ENCODE data around the gene ATP1A4. TPM values are rescaled to one million over a fixed set of nuclear protein-coding genes. Genes with fewer than 3 reads are reported as not detected.
"Not testable (repeated sequence)": the region's sequence is repeated elsewhere in the genome, so short reads cannot be mapped to it uniquely, and the experiment has no call there.

The ATP1A4 gene
- total RNA-seq, 1 donor from 2014 or later = not detected

GRCh38 chr1:160107512-160107911 is 43.9 kb upstream of the ATP1A4 start:
- Mint-ChIP-seq H3K4me3 (ENCODE audit: unreplicated experiment) (no peak overlapping the region), H3K27ac (ENCODE audit: unreplicated experiment) (no peak overlapping the region), H3K9me3 (ENCODE audit: low read depth) (no peaks in the 10 kb centered on the region), H3K27me3 (ENCODE audit: low read depth) (peaks cover 18% of the 10 kb centered on the region), H3K4me1 (ENCODE audit: low read depth) (peaks cover 19% of the 10 kb centered on the region), H3K36me3 (ENCODE audit: low read depth) (no peaks in the 10 kb centered on the region)
- TF ChIP-seq CTCF (IDR thresholded peaks at IDR 0.05) = no peak
- DNase-seq (ENCODE audit: low spot score) = no peak

GRCh38 chr1:160108888-160109662 is 42.3 kb upstream of the ATP1A4 start:
- Mint-ChIP-seq H3K27ac (ENCODE audit: unreplicated experiment) (peak overlapping the region; percentile 28), H3K27me3 (ENCODE audit: low read depth) (peaks cover 21% of the 10 kb centered on the region), H3K4me1 (ENCODE audit: low read depth) (peaks cover 19% of the 10 kb centered on the region), H3K9me3 (ENCODE audit: low read depth) (no peaks in the 10 kb centered on the region), H3K36me3 (ENCODE audit: low read depth) (no peaks in the 10 kb centered on the region), H3K4me3 (ENCODE audit: unreplicated experiment) (no peak overlapping the region)
- peak; percentile 74 for TF ChIP-seq CTCF (IDR thresholded peaks at IDR 0.05)
- no peak for DNase-seq (ENCODE audit: low spot score)

- Mint-ChIP-seq H3K4me3 (ENCODE audit: unreplicated experiment) (no peak overlapping the region), H3K9me3 (ENCODE audit: low read depth) (no peaks in the 10 kb centered on the region), H3K27me3 (ENCODE audit: low read depth) (peaks cover 21% of the 10 kb centered on the region), H3K36me3 (ENCODE audit: low read depth) (no peaks in the 10 kb centered on the region), H3K4me1 (ENCODE audit: low read depth) (peaks cover 23% of the 10 kb centered on the region), H3K27ac (ENCODE audit: unreplicated experiment) (no peak overlapping the region)
- TF ChIP-seq CTCF (IDR thresholded peaks at IDR 0.05) = no peak
- DNase-seq (ENCODE audit: low spot score) = no peak
Measured at GRCh38 chr1:160109686-160110085, 41.7 kb upstream of the ATP1A4 start.

- H3K27ac Mint-ChIP-seq (ENCODE audit: unreplicated experiment); DNase-seq (ENCODE audit: low spot score); H3K36me3 Mint-ChIP-seq (ENCODE audit: low read depth); H3K4me3 Mint-ChIP-seq (ENCODE audit: unreplicated experiment); H3K9me3 Mint-ChIP-seq (ENCODE audit: low read depth): not testable (repeated sequence)
- Mint-ChIP-seq H3K4me1 (ENCODE audit: low read depth) (peaks cover 34% of the 10 kb centered on the region), H3K27me3 (ENCODE audit: low read depth) (peaks cover 26% of the 10 kb centered on the region)
Measured at GRCh38 chr1:160111462-160111861, 39.9 kb upstream of the ATP1A4 start.

- TF ChIP-seq CTCF (IDR thresholded peaks at IDR 0.05) = no peak
- no peaks in the 10 kb centered on the region for H3K9me3 Mint-ChIP-seq (ENCODE audit: low read depth)
- no peak overlapping the region for H3K4me3 Mint-ChIP-seq (ENCODE audit: unreplicated experiment)
- no peaks in the 10 kb centered on the region for H3K36me3 Mint-ChIP-seq (ENCODE audit: low read depth)
- H3K27ac Mint-ChIP-seq (ENCODE audit: unreplicated experiment) = no peak overlapping the region
- peaks cover 42% of the 10 kb centered on the region for H3K4me1 Mint-ChIP-seq (ENCODE audit: low read depth)
- DNase-seq (ENCODE audit: low spot score) = no peak
- peaks cover 26% of the 10 kb centered on the region for H3K27me3 Mint-ChIP-seq (ENCODE audit: low read depth)
Measured at GRCh38 chr1:160112357-160112756, 39.0 kb upstream of the ATP1A4 start.

- Mint-ChIP-seq H3K27ac (ENCODE audit: unreplicated experiment) (no peak overlapping the region), H3K27me3 (ENCODE audit: low read depth) (peaks cover 26% of the 10 kb centered on the region), H3K9me3 (ENCODE audit: low read depth) (no peaks in the 10 kb centered on the region), H3K36me3 (ENCODE audit: low read depth) (no peaks in the 10 kb centered on the region), H3K4me3 (ENCODE audit: unreplicated experiment) (no peak overlapping the region), H3K4me1 (ENCODE audit: low read depth) (peaks cover 51% of the 10 kb centered on the region)
- TF ChIP-seq CTCF (IDR thresholded peaks at IDR 0.05) = peak; percentile 11
- no peak for DNase-seq (ENCODE audit: low spot score)
Measured at GRCh38 chr1:160113407-160113806, 38.0 kb upstream of the ATP1A4 start.
